NCI-H345 treated with DMSO at 0.1 percent for 48 hours (cell line): ENCODE data around the gene INF2.
"Not testable (repeated sequence)": the region's sequence is repeated elsewhere in the genome, so short reads cannot be mapped to it uniquely, and the experiment has no call there.

Experiments used
- DNase-seq: peaks from one replicate; lab custom pipeline; 2025; ENCODE audit not compliant: unreplicated experiment; lab: John Stamatoyannopoulos, UW

The INF2 gene

DNA sequence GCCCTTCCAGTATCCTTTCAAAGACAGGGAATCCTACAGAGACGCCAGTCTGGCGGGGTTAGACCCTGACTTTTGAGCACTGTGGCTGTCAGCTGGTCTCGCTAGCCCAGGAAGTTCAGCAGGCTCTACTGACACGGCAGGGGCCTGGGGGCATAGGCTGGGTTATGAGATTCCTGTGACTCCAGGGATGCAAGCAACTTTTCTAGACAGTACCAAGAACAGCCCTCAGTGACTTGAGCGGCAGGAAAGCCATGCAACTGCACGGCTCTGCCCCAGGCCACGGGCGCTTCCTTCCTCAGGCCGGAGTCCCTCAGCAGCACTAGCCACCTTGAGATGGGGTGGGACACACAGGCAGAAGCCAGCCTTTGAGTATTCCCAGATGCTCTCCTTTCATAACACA is 58.5 kb downstream of the INF2 start:
- no peak for DNase-seq

DNA sequence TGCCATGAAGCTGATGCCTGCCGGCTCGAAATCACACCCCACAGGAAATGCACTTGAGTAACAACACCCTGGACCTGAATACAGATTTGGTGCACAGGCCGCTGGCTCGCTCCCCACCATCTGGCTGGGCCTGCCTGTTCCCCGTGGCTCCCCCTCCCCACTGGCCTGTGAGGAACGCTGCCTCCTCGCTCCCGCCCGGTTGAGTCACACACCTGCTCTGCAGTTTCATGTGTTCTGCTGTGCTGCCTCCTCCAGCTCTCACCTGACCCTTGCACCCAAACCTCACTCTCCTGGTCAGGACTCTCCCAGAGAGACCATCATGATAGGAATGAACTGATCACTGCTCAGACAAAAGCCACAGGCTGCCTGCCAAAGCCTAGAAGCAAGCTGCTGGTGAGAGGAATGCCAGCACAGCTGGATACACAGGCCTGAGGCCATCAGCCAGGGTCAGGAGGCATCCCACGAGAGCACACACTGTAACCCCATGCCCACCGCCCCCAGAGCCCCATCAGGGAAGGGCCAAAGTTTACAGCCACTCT is 59.8 kb downstream of the INF2 start:
- DNase-seq = no peak

DNA sequence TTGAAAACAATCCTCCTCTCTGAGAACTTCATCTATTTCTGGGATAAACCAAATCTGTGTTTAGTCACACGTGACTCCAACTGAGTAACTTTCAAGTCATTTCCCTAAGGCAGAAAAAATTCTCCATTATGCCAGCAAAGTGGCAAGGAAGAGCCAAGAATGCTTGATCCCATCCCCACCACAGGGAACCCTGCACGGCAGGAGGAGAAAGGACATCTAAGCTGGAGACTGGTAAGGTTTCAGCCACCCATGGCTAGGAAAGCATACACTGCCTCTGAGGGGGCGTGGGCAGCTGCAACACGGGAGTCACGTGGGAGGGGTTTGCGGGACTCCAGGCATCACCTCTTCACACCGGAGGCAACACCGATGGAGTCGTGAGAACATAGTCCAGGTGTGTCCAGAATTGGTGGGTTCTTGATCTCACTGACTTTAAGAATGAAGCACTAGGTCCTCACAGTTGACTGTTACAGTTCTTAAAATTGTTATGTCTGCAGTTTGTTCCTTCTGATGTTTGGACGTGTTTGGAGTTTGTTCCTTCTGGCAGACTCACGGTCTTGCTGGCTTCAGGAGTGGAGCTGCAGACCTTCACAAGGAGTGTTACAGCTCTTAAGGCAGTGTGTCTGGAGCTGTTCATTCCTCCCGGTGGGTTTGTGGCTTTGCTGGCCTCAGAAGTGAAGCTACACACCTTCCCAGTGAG is 60.8 kb downstream of the INF2 start:
- DNase-seq = no peak

DNA sequence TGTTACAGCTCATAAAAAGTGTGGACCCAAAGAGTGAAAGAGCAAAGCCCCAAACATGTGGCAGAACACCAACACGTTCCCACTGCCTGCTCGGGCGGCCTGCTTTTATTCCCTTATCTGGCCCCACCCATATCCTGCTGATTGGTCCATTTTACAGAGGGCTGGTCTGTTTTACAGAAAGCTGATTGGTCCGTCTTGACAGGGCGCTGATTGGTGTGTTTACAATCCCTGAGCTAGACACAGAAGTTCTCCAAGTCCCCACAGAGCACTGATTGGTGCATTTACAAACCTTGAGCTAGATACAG is 61.3 kb downstream of the INF2 start:
- DNase-seq = not testable (repeated sequence)

DNA sequence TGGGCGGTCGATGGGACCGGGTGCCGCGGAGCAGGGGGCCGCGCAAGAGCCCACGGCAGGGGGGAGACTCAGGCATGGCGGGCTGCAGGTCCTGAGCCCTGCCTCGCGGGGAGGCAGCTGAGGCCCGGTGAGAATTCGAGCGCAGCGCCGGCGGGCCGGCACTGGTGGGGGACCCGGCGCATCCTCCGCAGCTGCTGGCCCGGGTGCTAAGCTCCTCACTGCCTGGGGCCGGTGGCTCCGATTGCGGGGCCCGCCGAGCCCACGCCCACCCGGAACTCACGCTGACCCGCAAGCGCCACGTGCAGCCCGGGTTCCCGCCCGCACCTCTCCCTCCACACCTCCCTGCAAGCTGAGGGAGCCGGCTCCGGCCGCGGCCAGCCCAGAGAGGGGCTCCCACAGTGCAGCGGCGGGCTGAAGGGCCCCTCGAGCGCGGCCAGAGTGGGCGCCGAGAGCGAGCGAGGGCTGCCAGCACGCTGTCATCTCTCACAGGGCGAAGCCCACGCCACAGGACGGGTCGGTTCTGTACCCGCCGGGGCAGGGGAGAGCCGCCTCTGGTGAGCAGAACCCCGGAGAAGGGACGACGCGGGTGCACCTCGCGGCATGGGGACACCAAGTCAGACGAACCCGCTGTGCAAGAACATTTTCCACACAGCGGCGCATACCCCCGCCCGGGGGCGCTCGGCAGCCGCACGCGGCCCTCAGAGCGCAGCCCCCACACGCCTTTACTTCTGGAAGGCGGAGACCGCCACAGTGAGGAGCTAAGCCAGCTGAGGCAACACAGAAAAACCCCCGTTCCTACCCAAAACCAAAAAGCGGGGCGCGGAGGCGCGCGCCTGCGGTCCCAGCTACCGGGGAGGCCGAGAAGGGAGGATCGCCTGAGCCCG is 62.4 kb downstream of the INF2 start:
- no peak for DNase-seq

DNA sequence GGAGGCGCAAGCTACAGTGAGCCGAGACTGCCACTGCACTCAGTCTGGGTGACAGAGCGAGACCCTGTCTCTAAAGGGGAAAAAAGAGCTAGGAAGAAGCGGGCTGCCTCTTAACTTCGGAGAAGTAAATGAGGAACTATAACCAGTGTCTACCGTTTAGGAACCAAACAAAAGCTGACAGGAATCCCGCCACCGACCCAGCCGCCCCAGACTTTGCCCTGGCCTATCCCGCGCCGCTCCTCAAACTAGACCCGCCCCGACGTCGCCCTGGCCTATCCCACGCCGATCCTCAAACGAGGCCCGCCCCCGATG is 63.0 kb downstream of the INF2 start:
- no peak for DNase-seq

DNA sequence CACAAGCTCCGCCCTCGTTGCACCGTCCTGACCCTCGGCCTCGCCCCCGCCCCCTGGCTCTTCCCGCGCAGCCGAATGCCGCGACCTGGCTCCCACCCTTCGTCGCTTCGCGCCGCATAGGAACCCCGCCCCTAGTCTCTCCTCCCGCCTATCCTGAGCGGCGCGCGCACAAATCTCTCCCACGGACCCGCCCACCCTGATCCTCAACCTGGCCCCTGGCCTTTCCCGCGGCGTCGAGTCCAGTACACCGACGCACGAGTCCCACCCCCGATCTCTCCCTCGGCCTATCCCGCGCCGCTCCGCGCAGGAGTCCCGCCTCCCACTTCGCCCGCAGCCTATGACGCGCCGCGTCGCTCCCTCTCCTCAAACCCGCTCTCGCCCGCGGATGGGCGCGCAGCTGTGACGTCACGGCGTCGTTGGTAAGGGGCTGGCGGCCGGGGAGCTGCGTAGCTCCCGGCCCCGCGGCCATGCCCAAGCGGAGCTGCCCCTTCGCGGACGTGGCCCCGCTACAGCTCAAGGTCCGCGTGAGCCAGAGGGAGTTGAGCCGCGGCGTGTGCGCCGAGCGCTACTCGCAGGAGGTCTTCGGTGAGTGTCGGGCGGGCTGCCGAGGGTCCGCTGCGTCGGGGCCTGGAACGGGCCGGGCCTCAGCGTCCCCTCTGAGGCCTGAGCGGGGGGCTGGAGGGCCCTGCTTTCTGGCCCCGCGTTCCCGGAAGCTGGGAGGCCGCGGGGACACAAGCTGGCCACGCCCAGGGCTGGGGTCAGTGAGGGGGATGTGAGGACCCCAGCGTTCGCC is 63.5 kb downstream of the INF2 start, which contains the start of gene SIVA1:
Gene SIVA1, plus strand, starts transcription at position 413 of the 793 bp plus-strand sequence. Its CDS starts 55 bp downstream, at position 468.
- DNase-seq = peak; percentile 98

DNA sequence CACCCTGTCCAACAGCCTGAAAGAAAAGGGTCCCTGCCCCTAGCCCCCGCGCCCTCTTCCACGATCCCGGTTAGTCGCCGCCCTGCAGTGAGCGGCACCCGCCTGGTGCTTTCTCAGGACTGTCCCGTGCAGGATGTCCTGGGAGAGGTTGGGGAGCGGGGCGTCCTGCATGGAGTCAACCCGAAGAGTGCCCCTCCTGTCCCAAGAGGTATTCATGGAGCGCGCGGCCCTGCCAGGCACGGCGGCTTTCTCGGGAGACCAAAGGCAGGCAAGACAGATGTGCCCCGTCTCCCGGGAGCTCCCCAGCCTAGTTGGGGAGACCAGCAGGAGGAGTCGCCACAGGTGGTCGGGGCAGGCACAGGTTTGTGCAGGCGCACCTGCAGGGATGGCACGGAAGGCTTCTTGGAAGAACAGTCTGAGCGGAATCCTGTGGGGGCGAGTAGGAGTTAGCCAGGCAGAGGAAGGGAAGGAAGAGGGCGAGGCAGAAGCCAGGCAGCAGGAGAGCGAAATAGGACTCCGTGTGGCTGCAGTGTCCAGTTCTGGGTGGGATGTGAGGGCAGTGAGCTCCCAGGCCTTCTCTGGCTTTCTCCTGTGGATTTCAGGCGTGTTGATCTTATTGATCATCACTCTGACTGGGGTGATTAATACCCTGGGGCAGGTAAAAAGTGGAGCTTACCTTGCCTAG is 64.3 kb downstream of the INF2 start:
- DNase-seq = no peak

DNA sequence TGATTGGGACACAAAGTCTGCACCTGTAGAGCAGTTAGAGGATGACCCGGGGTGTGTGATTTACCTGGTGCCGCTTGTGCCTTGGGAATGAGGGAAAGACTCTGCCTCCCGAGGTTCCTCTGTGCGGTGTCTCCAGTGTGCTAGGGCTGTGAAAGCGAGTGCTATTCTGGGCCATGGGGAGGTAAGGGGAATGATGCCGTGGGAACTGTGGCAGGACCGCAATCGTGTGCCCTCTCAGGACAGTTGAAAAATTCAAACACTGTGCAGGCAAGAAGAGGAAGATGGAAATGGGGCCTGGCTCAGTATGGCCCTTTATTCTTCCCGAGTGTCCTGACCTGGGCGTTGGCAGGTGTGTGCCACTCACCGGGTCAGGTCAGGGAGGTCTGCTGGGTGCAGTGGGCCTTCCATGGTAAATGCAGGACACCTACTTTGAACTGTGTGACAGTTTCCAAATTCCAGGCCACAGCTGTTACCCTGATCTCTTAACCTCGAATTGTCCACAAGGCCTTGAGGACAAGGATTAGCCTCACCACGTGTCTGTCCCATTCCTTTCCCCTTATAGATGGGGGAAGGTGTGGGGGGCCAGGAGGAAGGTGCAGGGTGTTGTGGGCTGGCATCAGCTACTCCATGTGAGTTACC is 64.9 kb downstream of the INF2 start:
- no peak for DNase-seq

DNA sequence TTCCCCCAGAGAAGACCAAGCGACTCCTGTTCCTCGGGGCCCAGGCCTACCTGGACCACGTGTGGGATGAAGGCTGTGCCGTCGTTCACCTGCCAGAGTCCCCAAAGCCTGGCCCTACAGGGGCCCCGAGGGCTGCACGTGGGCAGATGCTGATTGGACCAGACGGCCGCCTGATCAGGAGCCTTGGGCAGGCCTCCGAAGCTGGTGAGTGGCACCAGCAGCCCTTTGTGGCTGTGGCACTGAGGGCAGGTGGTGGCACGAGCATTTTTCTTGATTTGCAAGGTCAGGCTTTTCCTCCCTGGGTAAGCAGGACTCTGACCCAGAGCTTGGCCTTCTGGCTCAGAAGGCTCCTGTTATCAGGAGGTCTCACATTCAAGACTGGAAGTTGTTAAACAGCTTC is 66.2 kb downstream of the INF2 start:
- DNase-seq = no peak

DNA sequence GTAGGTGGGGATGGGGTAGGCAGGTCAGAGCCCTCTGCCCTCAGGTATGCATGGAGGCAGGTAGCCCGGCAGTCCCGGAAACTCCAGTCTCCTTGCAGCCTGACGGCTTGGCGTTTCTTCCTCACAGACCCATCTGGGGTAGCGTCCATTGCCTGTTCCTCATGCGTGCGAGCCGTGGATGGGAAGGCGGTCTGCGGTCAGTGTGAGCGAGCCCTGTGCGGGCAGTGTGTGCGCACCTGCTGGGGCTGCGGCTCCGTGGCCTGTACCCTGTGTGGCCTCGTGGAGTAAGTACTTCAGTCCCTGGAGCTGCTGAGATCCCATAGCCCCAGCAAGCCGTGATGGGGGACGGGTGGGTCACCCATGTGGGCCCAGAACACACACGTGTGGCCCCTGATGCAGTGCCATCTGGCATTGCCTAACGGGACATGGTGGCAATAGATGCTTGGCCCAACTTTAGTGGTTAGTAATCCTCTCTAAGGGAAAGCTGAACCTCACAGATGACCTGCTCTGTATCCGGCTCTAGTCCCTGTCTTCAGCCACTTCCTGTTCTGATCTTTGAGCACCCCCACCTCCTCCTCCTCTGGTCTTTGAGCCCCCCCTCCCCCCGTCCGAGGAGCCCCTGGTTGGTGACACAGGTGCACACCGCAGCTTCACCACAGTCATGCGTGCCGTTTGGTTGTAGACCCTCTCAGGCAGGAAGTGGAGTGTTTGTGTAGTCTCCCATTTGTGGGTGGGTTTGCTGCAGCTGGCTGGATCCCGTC is 67.2 kb downstream of the INF2 start:
- no peak for DNase-seq

DNA sequence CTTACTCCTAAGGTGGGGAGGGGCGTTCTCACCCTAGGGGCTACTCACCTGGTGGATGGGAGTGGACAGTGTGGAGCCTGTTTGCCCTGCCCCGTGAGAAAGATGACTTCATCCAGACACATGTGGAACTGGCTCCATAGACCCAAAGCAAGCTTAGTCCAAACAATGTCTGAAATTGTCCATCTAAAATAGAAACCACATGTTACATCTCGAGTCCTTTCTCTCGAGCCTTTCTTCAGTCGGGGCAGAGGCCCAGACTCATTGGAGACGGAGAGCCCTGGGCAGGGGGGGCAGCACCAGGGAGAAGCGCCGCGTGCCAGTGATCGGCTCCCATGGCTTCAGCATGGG is 67.8 kb downstream of the INF2 start:
- no peak for DNase-seq

DNA sequence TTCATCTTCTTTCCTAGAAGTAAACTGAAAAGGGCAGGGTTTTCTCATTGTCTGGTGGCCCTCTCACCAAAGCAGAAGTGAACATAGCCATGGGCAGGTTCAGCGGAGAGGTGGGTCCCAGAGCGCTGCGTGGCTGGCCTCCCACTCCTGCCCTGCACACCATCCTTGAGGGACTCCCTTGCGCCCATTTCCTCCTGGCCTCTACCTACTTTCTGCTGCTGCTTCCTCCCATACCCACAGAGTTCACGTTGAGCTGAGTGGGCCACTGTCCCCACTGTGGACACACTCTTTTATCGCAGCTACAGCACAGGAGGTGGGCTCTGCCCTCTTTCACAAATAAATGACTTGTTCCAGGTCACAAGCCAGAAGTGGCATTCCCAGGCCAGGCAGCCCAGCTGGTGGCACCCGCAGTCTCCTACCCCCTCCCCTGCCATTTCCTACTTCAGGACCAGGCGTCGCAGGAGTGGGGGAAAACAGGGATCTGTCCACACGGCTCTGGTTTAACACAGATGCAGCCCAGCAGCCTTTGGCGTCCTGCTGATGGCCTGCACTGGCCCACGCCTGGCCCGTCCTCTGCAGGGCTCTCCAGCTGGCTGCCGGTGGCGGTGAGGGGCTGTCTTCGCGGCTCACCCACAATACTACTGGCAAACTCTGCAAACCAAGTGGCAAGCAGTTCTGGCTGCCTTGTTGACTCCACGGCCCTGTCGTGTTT is 68.4 kb downstream of the INF2 start:
- DNase-seq = no peak

DNA sequence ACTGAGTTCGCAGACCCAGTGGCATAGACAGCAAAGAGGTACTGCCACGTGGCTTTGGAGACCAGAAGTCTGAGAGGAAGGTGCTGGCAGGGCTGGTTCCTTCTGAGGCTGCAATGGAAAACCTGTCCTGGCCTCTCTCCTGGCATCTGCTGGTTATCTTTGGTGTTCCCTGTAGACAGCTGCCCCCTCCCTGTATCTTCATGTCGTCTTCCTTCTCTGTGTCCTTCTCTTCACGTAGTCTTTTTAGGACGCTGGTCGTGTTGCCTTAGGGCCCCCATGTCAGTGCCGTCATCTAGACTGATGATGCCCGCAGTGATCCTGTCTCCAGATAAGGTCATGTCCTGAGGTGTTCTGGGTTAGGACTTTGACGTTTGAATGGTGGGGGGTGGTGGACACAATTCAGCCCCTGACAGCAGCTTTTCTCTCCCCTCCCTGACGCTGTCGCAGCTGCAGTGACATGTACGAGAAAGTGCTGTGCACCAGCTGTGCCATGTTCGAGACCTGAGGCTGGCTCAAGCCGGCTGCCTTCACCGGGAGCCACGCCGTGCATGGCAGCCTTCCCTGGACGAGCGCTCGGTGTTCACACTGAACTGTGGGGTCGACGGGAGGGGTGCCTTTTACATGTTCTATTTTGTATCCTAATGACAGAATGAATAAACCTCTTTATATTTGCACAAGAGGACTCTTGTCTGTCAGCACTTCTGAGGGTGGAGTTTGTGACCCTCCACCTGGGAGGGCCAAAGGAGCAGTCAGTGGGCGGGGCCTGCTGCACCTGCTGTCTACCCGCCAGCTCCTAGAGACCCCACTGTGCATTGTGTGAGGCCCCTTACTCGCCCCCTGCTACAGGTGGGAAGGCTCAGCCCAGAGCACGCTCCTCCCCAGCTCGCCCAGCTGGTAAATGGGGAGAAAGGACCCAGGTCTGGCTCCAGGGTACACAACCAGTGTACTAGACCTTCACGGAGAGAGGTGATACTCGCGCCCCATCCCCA is 69.9 kb downstream of the INF2 start:
- DNase-seq = peak; percentile 40

DNA sequence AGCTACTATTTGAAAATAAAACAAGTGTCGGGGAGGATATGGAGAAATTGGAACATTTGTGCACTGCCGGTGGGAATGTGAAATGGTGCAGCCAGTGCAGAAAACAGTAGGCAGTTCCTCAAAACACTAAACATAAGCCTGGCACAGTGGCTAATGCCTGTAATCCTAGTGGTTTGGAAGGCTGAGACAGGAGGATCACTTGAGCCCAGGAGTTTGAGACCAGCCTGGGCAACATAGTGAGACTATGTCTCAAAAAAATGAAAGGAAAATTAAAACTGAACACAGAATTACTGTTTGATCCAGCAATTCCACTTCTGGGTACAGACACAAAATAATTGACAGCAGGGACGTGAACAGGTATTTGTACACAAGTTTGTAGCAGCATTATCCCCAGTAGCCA is 76.1 kb downstream of the INF2 start:
- DNase-seq = no peak

DNA sequence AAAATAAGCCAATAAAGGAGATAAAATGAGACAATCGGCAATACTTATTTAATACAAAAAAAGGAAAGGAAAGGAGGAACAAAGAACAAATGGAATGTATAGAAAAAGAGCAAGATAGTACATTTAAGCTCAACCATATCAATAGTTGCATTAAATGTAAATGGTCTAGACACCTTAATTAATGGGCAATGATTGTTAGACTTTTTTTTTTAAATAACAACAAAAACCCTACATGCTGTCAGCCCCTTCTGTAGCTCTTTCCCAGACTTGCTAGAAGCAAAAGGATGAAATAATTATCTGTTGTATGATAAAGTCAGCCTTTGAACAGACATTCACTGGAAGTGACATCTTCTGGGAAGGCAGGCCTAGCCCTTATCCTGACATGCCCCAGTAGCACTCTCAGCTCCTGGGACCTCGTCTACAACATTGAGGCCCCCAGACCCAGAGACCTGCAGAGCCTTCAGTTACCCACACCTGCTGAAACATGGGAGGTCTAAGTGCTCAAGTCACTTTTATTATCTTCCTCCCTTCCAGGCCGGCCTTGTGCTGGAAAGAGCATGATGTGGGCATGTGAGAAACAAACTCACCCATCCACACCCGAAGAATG is 76.9 kb downstream of the INF2 start:
- DNase-seq = no peak

DNA sequence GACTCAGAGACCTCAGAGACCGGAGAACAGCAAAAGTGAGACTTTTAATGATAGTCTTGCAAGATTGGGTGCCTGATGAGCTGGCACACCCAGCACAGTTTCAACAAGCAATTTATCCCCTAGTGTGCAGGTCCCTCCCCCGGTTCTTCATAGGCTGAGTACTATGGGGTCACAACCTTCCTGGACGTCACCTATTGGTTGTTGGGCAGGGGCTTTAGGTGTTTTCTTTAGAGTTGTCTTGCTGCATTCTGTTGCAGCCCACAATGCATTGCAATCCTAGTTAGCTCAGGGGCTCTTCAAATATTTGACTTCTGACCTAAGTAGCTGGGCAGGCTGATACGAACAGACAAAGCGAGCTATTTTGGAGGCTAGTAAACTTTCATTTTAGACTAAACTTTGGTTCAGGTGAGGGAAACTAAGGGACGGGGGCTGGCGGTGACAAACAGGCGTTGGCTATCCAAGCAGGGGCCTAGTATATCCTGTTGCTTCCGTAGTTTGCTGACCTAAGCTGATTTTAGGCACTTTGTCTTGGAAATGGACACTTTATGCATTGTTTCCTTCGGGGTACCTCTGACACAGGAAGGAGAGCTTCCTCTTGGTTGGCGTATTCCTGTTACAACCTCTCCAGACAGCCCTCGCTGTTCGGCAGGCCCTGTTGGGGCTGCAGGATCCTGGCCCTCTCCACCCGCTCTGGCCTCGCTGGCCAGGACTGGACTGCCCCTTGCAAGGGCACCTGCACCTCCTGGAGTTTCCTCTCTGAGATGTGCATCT is 77.6 kb downstream of the INF2 start:
- no peak for DNase-seq
